Epithelial cell of esophagus (primary cell): ENCODE results near the gene SUPT3H.

Experiments
- DNase-seq: peaks from one replicate; pipeline ENCODE4 v3.0.0; 2010; ENCODE audit warnings: low read depth
- H3K4me3 ChIP-seq: 2 replicates; pipeline ENCODE4 v1.5.1; 2011; ENCODE audit warnings: mild to moderate bottlenecking, low read length, control low read depth
- TF ChIP-seq, protein P1 (sequence below): IDR thresholded peaks from 2 replicates; pipeline ENCODE4 v1.5.1; 2011; ENCODE audit warnings: low read depth, mild to moderate bottlenecking, low read length, control low read depth, inconsistent platforms; ENCODE audit not compliant: insufficient read depth; ENCODE audit errors: missing control alignments

The SUPT3H gene

DNA sequence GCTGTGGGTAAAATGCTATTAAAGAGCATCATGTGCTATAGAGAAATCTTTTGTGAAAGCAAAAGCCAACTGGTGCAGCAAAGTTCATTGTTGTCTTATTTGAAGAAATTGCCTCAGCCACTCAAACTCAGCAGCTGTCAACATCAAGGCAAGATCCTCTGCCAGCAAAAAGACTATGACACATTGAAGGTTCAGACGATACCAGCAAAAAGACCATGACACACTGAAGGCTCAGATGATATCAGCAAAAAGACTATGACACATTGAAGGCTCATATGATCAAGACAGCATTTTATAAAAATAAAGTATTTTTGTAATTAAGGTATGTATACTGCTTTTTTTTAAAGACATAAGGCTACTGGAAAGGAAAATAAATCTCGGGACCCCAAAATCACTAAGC, 168.0 kb downstream of the SUPT3H start:
- TF ChIP-seq, protein P1, sequence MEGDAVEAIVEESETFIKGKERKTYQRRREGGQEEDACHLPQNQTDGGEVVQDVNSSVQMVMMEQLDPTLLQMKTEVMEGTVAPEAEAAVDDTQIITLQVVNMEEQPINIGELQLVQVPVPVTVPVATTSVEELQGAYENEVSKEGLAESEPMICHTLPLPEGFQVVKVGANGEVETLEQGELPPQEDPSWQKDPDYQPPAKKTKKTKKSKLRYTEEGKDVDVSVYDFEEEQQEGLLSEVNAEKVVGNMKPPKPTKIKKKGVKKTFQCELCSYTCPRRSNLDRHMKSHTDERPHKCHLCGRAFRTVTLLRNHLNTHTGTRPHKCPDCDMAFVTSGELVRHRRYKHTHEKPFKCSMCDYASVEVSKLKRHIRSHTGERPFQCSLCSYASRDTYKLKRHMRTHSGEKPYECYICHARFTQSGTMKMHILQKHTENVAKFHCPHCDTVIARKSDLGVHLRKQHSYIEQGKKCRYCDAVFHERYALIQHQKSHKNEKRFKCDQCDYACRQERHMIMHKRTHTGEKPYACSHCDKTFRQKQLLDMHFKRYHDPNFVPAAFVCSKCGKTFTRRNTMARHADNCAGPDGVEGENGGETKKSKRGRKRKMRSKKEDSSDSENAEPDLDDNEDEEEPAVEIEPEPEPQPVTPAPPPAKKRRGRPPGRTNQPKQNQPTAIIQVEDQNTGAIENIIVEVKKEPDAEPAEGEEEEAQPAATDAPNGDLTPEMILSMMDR: no peak
- no peak overlapping the region for H3K4me3 ChIP-seq
- peak; percentile 70 for DNase-seq

GRCh38 chr6:45206793-45207492, 170.8 kb downstream of the SUPT3H start:
- H3K4me3 ChIP-seq: no peak overlapping the region
- TF ChIP-seq, protein P1: no peak
- no peak for DNase-seq

- no peak for DNase-seq
- TF ChIP-seq, protein P1: no peak
- no peak overlapping the region for H3K4me3 ChIP-seq
These were observed 176.2 kb downstream of the SUPT3H start for GRCh38 chr6:45201484-45201883.

- TF ChIP-seq, protein P1: no peak
- no peak for DNase-seq
- H3K4me3 ChIP-seq: no peak overlapping the region
These were observed 177.2 kb downstream of the SUPT3H start for GRCh38 chr6:45200510-45200909.

DNA sequence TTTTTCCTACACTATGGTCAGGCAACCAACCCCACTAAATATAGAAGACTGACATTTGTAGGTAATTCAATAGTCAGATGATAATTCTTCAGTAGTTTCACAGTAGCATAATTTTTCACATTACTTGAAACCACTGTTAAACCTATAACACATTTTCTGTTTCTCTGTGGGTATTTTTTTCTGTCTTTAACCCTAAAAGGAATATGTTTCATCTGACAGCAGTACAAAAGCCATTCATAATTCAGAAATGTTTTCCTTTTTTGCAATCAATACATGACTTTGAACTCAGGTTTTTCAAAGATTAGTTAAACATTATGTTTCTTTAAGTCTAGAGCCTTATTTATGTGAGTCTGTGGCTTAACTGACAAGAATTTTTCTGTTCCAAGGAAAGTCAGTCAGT, 178.2 kb downstream of the SUPT3H start:
- H3K4me3 ChIP-seq: no peak overlapping the region
- DNase-seq: no peak
- TF ChIP-seq, protein P1: no peak

- TF ChIP-seq, protein P1: no peak
- H3K4me3 ChIP-seq: no peak overlapping the region
- no peak for DNase-seq
These were observed 181.6 kb downstream of the SUPT3H start for GRCh38 chr6:45196121-45196520.

GRCh38 chr6:45195137-45195536, 182.6 kb downstream of the SUPT3H start:
- TF ChIP-seq, protein P1: no peak
- no peak for DNase-seq
- no peak overlapping the region for H3K4me3 ChIP-seq
